Kasumi-1 (cell line): ENCODE measurements around the gene COX7A2.
A peak's percentile ranks its signal among the peaks of the same experiment; 100 is the strongest.

Experiments
- DNase-seq, 2 experiments: peaks; one replicate each; lab custom pipeline; 2025; lab: John Stamatoyannopoulos, UW

COX7A2 gene

GRCh38 chr6:75220357-75220756 is 23.2 kb downstream of the COX7A2 start:
- no peak for DNase-seq

GRCh38 chr6:75219263-75219662 is 24.3 kb downstream of the COX7A2 start:
- no peak for DNase-seq

GRCh38 chr6:75217193-75217592 is 26.4 kb downstream of the COX7A2 start:
- DNase-seq: no peak

- DNase-seq: no peak
These were observed 28.3 kb downstream of the COX7A2 start for GRCh38 chr6:75215291-75215690.

- peak in 1 of 2 experiments; percentile 25 for DNase-seq
These were observed 29.9 kb downstream of the COX7A2 start for GRCh38 chr6:75213732-75214131.

DNA sequence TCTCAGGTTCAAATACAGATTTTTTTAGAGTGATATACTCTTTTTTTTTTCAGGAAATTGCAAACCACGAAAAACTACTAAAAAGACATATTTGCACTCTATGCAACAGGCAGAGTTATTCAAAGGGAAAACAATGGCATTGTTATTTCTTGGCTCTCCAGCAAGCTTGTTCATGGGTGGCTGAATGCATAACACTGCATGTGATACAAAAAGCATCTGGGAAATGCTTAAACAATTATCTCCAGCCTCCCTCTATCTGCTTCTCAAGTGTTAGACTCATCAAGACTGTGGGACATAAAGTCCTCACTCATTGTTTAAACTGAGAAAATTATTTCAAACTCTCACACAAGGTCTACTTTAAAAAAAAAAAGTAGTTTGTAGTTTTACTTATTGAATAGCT is 30.5 kb downstream of the COX7A2 start:
- DNase-seq: no peak

GRCh38 chr6:75211920-75212590 is 31.5 kb downstream of the COX7A2 start:
- no peak for DNase-seq

GRCh38 chr6:75210885-75211739 is 32.5 kb downstream of the COX7A2 start:
- DNase-seq: peak; percentile 71 to 87

DNA sequence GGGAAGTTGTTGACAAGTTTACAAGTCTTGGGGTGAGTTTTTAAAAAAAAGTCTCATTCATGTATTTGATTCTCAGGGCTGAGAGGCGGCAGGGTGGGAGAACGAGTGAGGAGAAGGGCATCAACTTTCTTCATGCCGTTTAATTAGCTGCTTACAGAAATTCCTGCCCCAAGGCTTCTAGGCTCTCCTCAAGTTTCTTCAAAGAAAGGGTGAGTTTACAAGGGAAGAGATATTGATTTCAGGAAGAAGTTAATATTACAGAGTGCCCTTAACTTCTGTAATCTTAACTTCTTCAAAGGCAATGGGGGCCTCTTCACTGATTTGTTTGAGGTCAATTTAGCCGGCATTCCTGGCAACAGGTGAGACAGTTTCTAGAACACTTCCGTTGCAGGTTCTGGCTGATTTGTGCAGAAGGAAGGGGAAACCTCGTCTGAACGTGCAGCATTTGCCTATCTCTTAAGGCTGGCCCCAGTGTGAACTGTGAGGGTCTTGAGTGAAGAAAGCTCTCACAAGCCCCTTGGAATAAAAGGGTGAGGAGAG is 34.3 kb downstream of the COX7A2 start:
- no peak for DNase-seq

DNA sequence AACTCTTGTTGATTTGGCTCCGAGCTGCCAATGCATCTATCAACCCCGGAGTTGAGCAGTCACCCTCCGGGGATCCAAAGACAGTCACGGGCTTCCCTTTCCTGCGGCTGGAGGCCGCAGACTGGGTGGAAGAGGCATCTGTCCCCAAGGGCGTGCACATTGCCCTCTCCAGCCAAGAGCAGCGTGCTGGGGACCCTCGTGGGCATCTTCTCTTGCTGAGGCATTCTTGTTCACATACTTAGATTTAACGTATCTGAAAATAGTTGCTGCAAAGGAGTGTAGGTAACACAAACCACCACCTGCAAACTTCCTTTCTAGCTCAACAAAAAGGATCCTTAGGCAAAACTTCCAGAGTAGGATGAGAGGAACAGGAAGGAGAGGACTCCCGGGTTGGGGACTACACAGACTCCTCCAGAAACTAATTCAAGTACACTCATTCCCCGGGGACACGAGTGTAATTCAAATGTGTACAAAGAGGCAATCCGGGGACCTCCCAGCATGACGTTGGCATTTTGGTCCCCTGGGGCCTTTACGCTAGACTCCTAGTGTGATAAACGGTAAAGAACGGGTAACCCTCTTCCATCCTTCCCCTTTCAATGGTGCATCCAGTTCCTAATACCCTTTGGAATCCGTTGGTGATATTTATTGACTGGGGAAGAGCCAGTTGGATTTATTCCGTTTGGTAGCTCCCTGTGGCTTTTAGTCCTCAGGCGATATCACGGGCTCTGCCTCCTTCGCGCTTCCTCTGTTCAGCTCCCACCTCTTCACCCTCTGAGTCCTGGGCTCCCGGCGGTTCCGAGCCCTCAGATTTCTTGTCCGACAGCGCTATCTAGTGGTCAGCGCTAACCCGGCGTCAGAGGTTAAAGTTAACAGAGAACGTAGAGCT is 35.1 kb downstream of the COX7A2 start:
- DNase-seq: peak; percentile 77 to 87

DNA sequence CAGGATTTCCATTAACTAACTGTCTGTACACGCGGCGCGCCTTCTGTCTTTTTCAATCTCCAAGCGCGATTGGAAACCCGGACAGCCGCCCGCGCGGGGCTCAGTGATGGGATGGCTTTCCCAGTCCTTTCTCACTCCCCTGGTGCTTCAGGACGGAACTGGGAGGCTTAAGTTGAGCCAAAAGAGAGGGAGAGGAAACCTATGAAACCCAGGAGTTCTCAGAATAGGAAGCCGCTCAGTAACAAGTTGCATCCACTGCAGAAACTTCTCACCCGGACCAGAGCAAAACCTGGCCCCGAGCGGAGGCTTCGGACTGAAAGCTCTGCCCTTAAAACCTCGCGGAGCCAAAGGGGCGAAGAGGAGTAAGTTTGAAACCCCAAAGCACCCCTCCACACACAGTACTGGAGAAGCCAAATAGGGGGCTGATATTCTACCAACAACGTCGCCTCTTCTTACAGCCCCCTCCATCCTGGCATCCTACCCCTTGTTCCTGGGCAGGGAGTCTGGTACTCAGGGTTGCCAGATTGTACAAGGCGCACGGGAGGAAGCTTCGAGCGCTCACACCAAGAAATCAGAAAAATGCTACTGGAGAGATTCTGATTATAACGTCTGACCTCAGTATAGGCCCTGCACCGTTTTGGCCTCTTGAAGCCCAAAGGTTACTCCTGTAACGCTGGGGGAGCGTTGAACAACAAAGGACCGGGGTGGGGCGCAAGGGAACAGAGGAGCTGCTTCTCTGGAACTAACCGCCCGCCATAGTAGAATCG is 36.8 kb downstream of the COX7A2 start:
- no peak for DNase-seq

GRCh38 chr6:75205776-75206575 is 37.6 kb downstream of the COX7A2 start, which contains the start of gene COL12A1:
COL12A1 (minus strand) TSS chr6:75206053; CDS start chr6:75202792, 3,261 bp downstream.
- no peak for DNase-seq

- DNase-seq: no peak
These were observed 38.4 kb downstream of the COX7A2 start for GRCh38 chr6:75204959-75205775.

DNA sequence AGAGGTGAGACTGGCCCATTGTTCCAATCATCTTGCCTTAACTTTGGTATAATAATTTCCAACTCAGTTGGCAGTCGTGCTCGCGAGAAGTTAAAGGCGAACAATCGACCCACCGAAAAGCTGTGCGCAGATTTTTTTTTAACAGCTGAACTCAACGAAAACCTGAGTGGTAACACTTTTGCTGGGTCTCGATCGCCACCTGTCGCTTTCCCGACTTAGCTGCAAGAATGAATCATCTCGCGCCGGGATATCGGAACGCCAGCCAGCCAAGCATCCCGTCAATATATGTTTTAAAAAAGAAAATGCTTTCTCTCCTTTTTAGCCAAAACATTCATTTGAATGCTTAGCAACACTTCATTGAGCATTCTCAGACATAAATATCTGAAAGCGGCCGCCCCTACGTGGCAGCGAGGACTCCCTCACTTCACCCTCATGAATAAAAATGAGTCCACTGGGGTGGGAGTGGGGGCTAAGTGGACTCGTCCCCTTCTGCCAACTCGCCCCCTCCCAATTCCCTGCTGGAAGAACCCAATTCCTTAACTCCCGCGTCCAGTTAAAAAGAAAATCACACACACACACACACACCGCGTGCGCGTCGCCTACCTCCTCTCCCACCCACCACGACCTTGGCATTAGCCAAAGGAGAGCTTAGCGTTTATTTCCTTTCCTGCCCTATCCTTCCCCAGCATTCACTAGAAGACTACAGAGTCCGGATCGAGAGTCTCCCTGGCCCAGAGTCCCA is 39.2 kb downstream of the COX7A2 start:
- peak; percentile 61 to 75 for DNase-seq

DNA sequence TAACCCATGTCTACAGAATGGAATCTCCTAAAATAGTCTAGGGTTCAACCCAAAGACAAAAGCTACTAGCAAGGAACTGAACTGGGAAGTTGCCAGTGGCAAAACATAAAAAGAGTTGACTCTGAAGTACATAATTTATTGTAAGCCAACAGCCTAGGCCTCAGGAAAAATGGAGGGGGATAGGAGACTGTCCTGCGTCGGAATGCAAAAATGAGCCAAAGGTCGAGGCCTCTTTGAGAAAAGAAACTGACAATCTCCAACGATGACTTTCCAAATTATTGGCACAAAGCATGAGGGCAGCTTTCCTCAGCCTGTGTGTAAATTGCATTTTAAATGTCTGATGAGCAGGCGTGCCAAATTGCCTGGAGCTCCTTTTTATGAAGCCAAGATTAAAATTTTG is 39.9 kb downstream of the COX7A2 start:
- no peak for DNase-seq

- DNase-seq: no peak
These were observed 40.9 kb downstream of the COX7A2 start for GRCh38 chr6:75202676-75203131.

DNA sequence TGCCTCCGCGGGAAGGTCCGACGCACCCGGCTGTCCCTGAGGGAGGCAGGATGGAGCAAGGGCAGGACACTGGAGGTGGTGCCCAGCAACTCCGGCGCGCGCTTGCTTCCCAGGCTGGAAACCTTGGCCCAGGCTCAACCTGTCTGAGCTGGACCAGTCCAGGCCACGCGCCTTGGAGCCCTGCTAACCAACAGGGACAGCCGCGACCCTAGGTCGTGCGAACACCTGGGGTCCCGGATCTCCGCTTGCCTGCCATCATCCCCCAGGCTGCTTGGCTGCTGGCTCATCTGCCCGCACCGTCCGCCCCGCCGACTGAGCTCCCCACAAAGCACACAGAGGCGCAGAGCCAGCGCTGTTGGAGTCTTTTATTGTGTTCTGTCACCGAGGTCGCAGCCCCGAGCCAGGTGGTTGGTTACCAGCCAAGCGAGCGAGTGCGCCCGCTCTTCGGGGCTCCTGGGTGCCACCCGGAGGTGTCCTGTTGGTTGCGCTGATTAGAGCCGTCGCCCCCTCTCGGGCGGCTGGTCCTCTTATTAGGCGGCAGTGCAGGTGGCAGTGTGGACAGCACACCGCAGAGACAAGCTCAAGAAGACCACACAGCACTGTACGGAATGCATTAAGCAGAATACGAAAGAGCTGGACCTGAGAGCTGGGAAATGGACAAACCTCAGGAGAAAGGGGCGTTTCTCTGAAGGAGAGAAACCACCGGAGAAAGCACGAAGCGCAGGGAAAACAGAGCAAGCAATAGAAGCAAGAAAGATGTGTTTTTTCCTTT is 41.5 kb downstream of the COX7A2 start:
- DNase-seq: no peak

DNA sequence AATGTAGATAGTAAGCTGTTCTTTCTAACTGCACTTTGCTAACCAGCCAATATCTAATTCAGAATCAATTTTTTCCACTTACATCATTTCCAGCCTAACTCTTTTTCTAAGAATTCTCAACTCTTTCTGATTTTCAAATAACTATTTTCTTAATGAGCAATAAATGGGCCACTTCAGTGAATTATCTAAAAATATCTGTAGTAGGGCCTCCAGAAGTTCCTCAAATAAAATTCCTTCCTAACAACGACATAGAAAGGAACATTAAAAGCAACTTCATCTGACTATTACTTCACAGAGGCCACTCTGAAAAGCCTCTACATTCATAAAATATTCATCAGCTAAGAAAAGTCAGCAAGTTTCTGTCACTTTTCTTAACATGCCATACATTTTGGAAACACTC is 42.6 kb downstream of the COX7A2 start:
- DNase-seq: no peak
